CD14-positive monocyte (primary cell): ENCODE results near the gene TNFRSF11A. TPM values are rescaled to one million over a fixed set of nuclear protein-coding genes. Genes with fewer than 3 reads are reported as not detected.

Source experiments
- DNase-seq, 3 donors: peaks; one replicate each; pipeline ENCODE4 v3.0.0-alpha.2; 2011 to 2022
- H2AFZ ChIP-seq: 2 replicates; pipeline ENCODE4 v1.6.0; 2012; ENCODE audit warnings: mild to moderate bottlenecking, low read depth, low read length, inconsistent platforms; ENCODE audit not compliant: insufficient read depth, poor library complexity, severe bottlenecking
- H3K27ac ChIP-seq, 2 donors: 1 replicate in 1 of 2; 2 replicates in 1 of 2; pipeline ENCODE4 v1.5.1; 2012 to 2013; ENCODE audit warnings: low read length in 2 of 2, control low read depth in 1 of 2, inconsistent platforms in 1 of 2, low read depth in 1 of 2, mild to moderate bottlenecking in 1 of 2
- H3K27me3 ChIP-seq, 2 donors: one replicate each; pipeline versions ENCODE4 v1.6.0 to v1.6.1; 2011 to 2013; ENCODE audit warnings: low read length in 2 of 2; ENCODE audit not compliant: control insufficient read depth in 2 of 2, insufficient read depth in 2 of 2
- H3K36me3 ChIP-seq, 2 donors: replicated peaks in 1 of 2; 1 replicate in 1 of 2; 2 replicates in 1 of 2; pipeline versions ENCODE4 v1.5.1 to v1.6.1; 2012 to 2013; ENCODE audit warnings: low read length in 2 of 2, control low read depth in 1 of 2, inconsistent platforms in 1 of 2, mild to moderate bottlenecking in 1 of 2; ENCODE audit not compliant: insufficient read depth in 2 of 2, control insufficient read depth in 1 of 2
- H3K4me1 ChIP-seq, 2 donors: 1 replicate in 1 of 2; 2 replicates in 1 of 2; pipeline versions ENCODE4 v1.5.1 to v1.6.1; 2012 to 2013; ENCODE audit warnings: low read length in 2 of 2, control low read depth in 1 of 2, inconsistent platforms in 1 of 2, mild to moderate bottlenecking in 1 of 2, moderate library complexity in 1 of 2; ENCODE audit not compliant: insufficient read depth in 2 of 2, control insufficient read depth in 1 of 2
- H3K4me2 ChIP-seq: replicated peaks from 2 replicates; pipeline ENCODE3; 2012; ENCODE audit warnings: low read length, moderate library complexity, mild to moderate bottlenecking; ENCODE audit not compliant: poor library complexity, severe bottlenecking; ENCODE audit errors: extremely low read depth
- H3K4me3 ChIP-seq, 3 experiments: fragments of 200-600 bp in 1 of 3; sonication (generic) in 1 of 3; replicated peaks in 1 of 3; 1 replicate in 2 of 3; 2 replicates in 1 of 3; pipeline ENCODE4 v1.5.1; 2011 to 2013; ENCODE audit warnings: low read length in 3 of 3, mild to moderate bottlenecking in 3 of 3, control low read depth in 2 of 3, low read depth in 2 of 3, inconsistent platforms in 1 of 3, moderate library complexity in 1 of 3
- H3K79me2 ChIP-seq: 2 replicates; pipeline ENCODE4 v1.6.0; 2012; ENCODE audit warnings: mild to moderate bottlenecking, control low read depth, inconsistent platforms, low read length, moderate library complexity; ENCODE audit not compliant: insufficient read depth
- H3K9ac ChIP-seq: 2 replicates; pipeline ENCODE4 v1.6.0; 2017; ENCODE audit warnings: low read length, mild to moderate bottlenecking; ENCODE audit not compliant: insufficient read depth, poor library complexity, severe bottlenecking
- H3K9me3 ChIP-seq, 2 donors: replicated peaks in 1 of 2; 1 replicate in 1 of 2; 2 replicates in 1 of 2; pipeline versions ENCODE4 v1.5.1 to v1.6.1; 2012 to 2013; ENCODE audit warnings: low read length in 2 of 2, control low read depth in 1 of 2; ENCODE audit not compliant: control insufficient read depth in 1 of 2, insufficient read depth in 1 of 2
- H4K20me1 ChIP-seq: 2 replicates; pipeline ENCODE4 v1.6.0; 2012; ENCODE audit warnings: mild to moderate bottlenecking, low read length, control low read depth, moderate library complexity; ENCODE audit not compliant: insufficient read depth
- H3K27ac Mint-ChIP-seq, 7 donors: one replicate each; pipeline ENCODE4 v1.8.0; 2020; ENCODE audit warnings: mild to moderate bottlenecking in 7 of 7, mixed read lengths in 7 of 7, moderate library complexity in 6 of 7, inconsistent platforms in 2 of 7
- H3K27me3 Mint-ChIP-seq, 3 donors: one replicate each; pipeline ENCODE4 v1.8.0; 2021 to 2022; ENCODE audit warnings: low read depth in 3 of 3, mild to moderate bottlenecking in 3 of 3, mixed read lengths in 3 of 3, moderate library complexity in 3 of 3, inconsistent platforms in 1 of 3
- H3K36me3 Mint-ChIP-seq, 2 donors: one replicate each; pipeline ENCODE4 v1.8.0; 2020; ENCODE audit warnings: mixed read lengths in 2 of 2, inconsistent platforms in 1 of 2, mild to moderate bottlenecking in 1 of 2
- H3K4me1 Mint-ChIP-seq: one replicate; pipeline ENCODE4 v1.8.0; 2020; ENCODE audit warnings: mild to moderate bottlenecking, mixed read lengths
- H3K4me3 Mint-ChIP-seq, 2 donors: one replicate each; pipeline ENCODE4 v1.8.0; 2020; ENCODE audit warnings: mild to moderate bottlenecking in 2 of 2, mixed read lengths in 2 of 2, moderate library complexity in 1 of 2
- H3K9me3 Mint-ChIP-seq, 7 donors: one replicate each; pipeline ENCODE4 v1.8.0; 2020 to 2022; ENCODE audit warnings: mixed read lengths in 7 of 7, mild to moderate bottlenecking in 6 of 7, moderate library complexity in 6 of 7, inconsistent platforms in 2 of 7
- WGBS: methylation state at CpG from one replicate; pipeline ENCODE4 v1.1.5; 2013; ENCODE audit warnings: missing lambda C conversion rate; ENCODE audit not compliant: insufficient coverage; 5-methylcytosine and 5-hydroxymethylcytosine counted together
- intact Hi-C, 2 donors: fragments of 100-400 bp; cut with micrococcal nuclease; formaldehyde crosslinking; loops; one replicate each; pipeline versions ENCODE4 v1.15.0 to v1.15.1; 2023
- polyA plus RNA-seq, 3 donors: library from polyadenylated mRNA; depleted of rRNA in 1 of 3; unstranded in 2 of 3; stranded (reverse) in 1 of 3; fragments of 300-500 nt in 2 of 3; fragments of >200 nt in 1 of 3; fragmentation: Illumina TruSeq in 2 of 3; gene quantifications; 1 replicate in 2 of 3; 2 replicates in 1 of 3; pipeline ENCODE4 v1.2.3, GENCODE V29; 2012 to 2021
- TF ChIP-seq, protein P1 (sequence below): fragments of 200-600 bp; IDR thresholded peaks from one replicate; pipeline ENCODE4 v1.8.0; 2022; ENCODE audit warnings: antibody characterized with exemption, mild to moderate bottlenecking

Gene TNFRSF11A
- polyA plus RNA-seq, 3 donors: 0.05 to 0.67 (median 0.24) TPM

DNA sequence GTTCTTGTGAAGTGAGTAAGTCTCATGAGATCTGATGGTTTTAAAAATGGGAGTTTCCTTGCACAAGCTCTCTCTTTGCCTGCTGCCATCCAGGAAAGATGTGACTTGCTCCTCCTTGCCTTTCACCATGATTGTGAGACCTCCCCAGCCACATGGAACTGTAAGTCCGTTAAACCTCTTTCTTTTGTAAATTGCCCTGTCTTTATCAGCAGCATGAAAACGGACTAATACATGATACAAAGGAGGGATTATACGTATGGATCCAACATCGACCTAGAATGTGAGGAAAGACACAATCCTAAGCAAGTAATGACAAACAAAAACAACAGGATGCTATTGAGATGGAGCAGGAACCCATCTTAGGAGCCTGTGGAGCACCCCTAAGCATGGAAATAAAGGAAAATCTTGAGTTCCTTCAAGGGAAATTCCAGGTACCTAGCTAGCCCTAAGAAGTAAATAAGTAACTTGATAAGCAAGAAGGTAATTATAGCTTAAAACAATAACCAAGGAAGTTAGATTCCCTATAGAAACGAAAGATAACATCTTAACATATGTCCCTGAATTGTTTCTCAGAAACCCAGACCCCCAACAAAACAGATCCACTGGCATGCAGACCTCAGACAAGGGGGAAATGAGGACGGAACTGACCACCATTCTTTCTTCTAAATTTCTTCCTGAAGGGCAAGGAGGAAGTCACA is 1.5 kb upstream of the TNFRSF11A start:
- H3K9me3 ChIP-seq: no peaks in the 10 kb centered on the region
- peak overlapping the region in 1 of 2 donors; percentile 95 for H3K4me3 Mint-ChIP-seq
- H3K36me3 Mint-ChIP-seq: peaks cover 6 to 12% of the 10 kb centered on the region in 2 donors
- no peaks in the 10 kb centered on the region for H3K79me2 ChIP-seq
- peaks cover 33 to 70% of the 10 kb centered on the region in 2 donors for H3K27me3 ChIP-seq
- peak overlapping the region; percentile 94 for H3K4me2 ChIP-seq
- peaks cover 26% of the 10 kb centered on the region for H3K4me1 Mint-ChIP-seq
- peaks cover 0 to 6% (median 6%) of the 10 kb centered on the region in 7 donors for H3K9me3 Mint-ChIP-seq
- H3K4me1 ChIP-seq: peaks cover 27 to 34% of the 10 kb centered on the region in 2 donors
- H3K27ac Mint-ChIP-seq: no peak overlapping the region
- peak overlapping the region in 1 of 3 experiments; percentile 60 for H3K4me3 ChIP-seq
- no peak for DNase-seq
- no peaks in the 10 kb centered on the region for H3K36me3 ChIP-seq
- TF ChIP-seq, protein P1, sequence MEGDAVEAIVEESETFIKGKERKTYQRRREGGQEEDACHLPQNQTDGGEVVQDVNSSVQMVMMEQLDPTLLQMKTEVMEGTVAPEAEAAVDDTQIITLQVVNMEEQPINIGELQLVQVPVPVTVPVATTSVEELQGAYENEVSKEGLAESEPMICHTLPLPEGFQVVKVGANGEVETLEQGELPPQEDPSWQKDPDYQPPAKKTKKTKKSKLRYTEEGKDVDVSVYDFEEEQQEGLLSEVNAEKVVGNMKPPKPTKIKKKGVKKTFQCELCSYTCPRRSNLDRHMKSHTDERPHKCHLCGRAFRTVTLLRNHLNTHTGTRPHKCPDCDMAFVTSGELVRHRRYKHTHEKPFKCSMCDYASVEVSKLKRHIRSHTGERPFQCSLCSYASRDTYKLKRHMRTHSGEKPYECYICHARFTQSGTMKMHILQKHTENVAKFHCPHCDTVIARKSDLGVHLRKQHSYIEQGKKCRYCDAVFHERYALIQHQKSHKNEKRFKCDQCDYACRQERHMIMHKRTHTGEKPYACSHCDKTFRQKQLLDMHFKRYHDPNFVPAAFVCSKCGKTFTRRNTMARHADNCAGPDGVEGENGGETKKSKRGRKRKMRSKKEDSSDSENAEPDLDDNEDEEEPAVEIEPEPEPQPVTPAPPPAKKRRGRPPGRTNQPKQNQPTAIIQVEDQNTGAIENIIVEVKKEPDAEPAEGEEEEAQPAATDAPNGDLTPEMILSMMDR: no peak
- intact Hi-C loops: no loop called here
- H2AFZ ChIP-seq: no peak overlapping the region
- 0% methylated on average over 1 of the region's 6 CpGs for WGBS
- no peak overlapping the region for H3K27ac ChIP-seq
- H3K27me3 Mint-ChIP-seq: peaks cover 41 to 65% (median 45%) of the 10 kb centered on the region in 3 donors
- no peak overlapping the region for H3K9ac ChIP-seq
- H4K20me1 ChIP-seq: no peaks in the 10 kb centered on the region

DNA sequence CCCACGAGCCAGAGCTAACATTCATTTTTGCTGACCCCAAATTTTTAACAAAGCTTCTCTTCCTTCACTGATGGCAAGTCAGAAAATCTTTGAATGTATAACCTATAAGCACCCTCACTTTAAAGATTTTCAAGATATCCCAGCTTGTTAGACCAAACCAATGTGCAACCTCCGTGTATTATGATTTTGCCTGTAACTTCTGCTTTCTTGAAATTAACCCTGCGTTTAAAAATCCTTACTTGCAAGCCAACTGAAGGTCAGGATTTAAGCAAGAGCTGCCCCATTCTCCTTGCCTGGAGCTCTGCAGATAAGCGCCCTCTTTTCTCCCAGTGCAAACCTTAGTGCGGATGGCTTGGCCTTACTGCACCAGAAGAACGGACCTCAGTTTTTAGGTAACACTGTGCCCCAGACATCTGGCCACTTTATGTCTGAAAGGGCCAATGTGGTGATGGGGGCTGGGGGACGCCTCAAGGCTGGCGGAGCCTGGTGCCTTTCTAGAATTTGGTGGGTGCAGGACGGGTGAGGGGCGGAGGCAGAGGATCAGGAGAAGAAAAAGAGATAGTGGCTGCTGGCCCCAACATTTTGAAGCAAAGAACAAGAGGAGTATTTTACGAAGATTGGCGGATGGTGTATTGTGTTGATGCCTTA is 805 bp upstream of the TNFRSF11A start:
- TF ChIP-seq, protein P1: no peak
- 40% methylated on average over 12 of the region's 12 CpGs for WGBS
- Mint-ChIP-seq H3K4me1 (peaks cover 33% of the 10 kb centered on the region), H3K9me3 (peaks cover 0 to 6% (median 6%) of the 10 kb centered on the region in 7 donors), H3K27me3 (peaks cover 47 to 71% (median 48%) of the 10 kb centered on the region in 3 donors), H3K36me3 (peaks cover 6 to 12% of the 10 kb centered on the region in 2 donors), H3K27ac (peak overlapping the region in 3 of 7 donors; percentile 1 to 80 (median 58)), H3K4me3 (peak overlapping the region; percentile 80 to 95)
- H3K27ac ChIP-seq: no peak overlapping the region
- no peaks in the 10 kb centered on the region for H4K20me1 ChIP-seq
- peak overlapping the region; percentile 21 for H2AFZ ChIP-seq
- H3K4me1 ChIP-seq: peaks cover 30 to 41% of the 10 kb centered on the region in 2 donors
- no peaks in the 10 kb centered on the region for H3K79me2 ChIP-seq
- H3K4me3 ChIP-seq: peak overlapping the region in 1 of 3 experiments; percentile 60
- no peaks in the 10 kb centered on the region for H3K36me3 ChIP-seq
- DNase-seq: peak in 2 of 3 donors; percentile 20
- no peak overlapping the region for H3K9ac ChIP-seq
- intact Hi-C loops: no loop called here
- peaks cover 34 to 76% of the 10 kb centered on the region in 2 donors for H3K27me3 ChIP-seq
- peak overlapping the region; percentile 94 for H3K4me2 ChIP-seq
- H3K9me3 ChIP-seq: no peaks in the 10 kb centered on the region
